ENCODE measurements around the gene GSTK1.
A peak's percentile ranks its signal among the peaks of the same experiment; 100 is the strongest.
"Not testable (repeated sequence)": the region's sequence is repeated elsewhere in the genome, so short reads cannot be mapped to it uniquely, and the experiment has no call there.

Gene GSTK1

DNA sequence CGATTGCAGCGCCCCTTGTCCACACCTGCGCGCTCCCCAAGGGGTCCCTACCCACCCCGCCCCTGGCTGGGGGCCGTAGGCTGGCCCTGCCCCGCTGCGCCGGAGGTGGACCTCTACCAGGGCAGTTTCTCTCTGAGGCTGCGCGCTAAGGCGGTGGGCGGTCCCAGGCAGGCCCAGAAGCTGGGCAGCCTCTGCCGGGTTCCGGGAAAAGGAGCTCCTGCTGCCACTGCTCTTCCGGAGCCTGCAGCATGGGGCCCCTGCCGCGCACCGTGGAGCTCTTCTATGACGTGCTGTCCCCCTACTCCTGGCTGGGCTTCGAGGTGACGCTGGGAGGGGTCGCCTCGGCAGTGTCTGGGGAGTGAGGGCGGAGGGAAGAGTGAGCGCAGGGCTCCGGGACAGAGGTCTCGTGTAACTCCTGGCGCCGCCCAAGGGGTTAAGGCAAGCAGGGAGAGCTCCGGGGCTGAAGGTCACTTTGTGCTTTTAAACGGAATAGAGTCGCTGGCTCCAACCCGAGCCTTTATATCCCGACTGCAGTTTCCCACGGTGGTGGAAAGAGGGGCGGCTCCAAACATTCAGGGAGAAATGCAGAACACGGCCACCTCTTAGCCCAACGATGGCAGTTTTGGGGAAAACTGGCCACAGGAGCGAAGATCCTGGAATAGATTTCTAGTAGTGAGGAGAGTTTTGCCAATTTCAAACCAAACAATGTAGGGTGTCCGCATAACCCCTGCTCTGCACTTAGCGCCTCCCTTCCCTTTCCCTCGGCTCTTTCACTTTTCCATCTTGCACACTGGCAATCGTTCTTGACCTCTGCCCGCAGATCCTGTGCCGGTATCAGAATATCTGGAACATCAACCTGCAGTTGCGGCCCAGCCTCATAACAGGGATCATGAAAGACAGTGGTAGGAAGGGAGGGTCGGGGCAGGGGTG is at the start of gene GSTK1:
TSS of gene GSTK1 (plus strand) at position 176 of the 930 bp plus-strand sequence. CDS start at position 249, 73 bp downstream.
- DNase-seq, result peak; percentile 90

DNA sequence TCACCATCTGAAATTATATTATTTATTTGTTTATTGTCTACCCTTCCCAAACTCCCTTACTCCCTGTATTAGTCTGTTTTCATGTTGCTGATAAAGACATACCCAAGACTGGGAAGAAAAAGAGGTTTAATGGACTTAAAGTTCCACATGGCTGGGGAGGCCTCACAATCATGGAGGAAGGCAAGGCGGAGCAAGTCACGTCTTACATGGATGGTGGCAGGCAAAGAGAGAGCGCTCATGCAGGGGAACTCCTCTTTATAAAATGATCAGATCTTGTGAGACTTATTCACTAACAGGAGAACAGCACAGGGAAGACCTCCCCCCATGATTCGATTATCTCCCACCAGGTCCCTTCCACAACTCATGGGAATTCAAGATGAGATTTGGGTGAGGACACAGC is 49.8 kb upstream of the GSTK1 start:
- DNase-seq, result not testable (repeated sequence)

DNA sequence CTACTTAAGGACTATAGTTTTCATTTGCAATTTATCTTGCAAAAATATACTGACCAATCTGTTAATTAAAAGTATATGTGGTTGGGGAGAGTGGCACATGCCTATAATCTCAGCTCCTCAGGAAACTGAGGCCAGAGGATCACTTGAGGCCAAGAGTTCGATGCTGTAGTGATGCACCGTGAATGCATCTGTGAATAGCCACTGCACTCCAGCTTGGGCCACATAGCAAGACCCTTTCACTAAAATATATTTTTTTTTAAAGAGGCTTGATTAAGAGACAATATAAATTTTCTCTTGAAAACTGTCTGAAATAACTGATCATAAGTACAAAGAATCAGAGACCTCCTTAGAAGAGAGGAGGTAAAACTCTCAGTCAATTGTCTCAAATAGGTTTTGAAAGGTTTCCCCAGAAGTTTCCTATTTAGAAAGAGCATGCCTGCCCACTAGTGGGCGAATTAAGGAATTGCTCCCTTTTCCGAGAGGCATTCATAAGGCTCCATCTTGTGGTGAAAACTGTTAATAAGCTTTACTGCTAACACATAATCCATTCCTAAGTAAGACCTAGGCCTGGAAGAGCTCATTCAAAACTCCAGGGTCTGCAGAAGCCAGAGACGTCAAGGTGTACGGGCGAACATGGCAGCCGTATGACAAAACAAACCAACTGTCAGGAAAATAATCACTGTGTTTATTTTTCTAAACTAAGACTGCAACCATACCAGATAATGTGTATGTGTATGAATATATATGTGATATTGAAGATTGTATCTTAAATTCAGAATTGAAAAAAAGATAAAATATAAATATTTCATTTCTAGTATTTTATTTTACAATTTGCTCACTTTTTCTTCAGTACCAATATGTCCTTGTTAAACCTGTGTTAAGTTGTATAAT is 48.2 kb upstream of the GSTK1 start:
- DNase-seq, result peak; percentile 83

DNA sequence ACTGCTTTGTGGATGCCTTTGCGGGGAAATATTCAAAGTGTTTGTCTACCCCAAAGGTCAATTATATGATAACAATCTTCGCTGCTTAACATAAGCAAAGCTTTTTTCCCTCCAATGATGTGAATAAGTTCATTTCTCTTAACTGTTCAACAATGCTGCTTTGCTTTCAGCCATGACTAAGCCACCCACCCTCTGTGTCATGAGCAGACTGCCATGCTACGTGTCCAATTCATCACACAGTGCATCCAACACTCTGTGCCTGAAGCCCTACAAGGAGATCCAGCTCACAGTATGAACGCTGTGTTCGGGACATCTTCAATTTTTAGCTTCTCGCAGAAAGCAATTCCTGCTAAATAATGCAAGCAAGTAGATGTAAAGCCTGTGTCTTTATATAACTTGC is 47.1 kb upstream of the GSTK1 start:
- no peak for DNase-seq

DNA sequence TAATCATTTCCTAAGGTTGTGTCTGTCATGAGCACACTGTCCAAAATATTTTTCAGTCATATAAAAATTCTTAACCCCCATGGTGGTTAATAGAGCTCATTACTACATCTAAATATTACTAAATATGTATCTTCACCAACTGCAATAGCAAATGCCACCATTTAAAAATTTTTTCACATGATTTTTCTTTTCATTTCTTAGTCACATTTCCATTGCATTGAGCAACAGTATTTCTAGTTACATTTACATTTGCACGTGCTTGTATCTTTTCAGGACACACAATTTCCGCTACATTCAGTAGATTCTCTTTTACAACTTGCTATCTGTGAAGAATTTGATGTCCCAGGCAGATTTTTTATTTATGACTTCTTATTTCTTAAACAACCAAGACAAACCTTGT is 46.6 kb upstream of the GSTK1 start:
- no peak for DNase-seq

DNA sequence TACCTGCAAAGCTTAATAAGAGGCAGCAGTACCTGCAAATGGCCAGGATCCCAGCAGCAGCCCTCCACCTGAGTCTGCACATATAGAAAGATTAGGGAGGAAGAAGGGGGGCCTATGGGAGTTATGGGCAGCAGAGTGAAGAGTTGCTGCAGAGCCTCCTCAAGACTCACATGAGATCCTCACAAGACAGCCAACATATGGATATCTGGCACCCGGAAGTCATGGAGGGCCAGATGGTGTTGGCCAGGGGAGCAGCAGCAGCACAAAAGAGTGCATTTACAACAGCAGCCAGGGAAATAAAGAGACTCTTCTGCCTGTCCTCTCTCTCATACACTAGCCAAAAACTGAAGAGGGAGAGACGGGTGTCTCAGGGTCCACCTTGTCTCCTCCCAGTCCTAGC is 45.4 kb upstream of the GSTK1 start:
- DNase-seq, result no peak

DNA sequence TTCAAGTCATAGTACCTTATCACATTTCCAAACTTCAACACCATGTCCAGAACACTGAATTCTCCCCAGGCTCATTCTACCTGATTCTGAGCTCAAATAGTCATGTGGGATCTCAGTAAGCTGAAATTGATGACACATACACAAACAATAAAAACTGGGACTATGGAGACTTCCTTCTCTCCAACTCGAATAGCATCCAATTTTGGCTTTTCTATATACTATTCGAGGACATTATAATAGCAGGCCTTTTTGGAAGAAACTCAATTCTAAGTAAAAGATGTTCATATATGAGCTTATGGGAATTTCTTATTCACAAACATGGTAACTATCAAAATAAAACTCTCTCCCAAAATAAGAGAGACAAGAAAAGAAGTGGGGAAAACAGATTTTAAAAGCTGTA is 42.0 kb upstream of the GSTK1 start:
- no peak for DNase-seq

DNA sequence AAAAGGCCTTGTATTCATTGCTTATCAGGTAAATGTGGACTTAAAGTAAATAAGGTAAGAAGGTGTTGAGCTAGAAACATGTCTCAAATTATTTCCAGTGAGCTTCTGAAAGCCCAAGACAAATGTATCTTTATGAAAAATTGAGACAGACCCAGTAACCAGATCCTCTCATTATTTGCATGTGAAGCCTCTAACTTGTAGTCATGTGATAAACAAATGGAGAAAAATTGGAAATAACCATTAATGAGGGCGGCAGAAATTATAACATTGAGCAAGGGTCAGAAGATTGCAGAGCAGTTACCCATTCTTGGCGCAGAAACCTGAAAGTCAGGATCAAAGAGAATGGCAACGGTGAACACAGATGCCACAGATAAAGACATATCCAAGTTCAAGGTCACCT is 41.5 kb upstream of the GSTK1 start, which contains the start of gene TAS2R40:
TSS of gene TAS2R40 (plus strand) at position 301 of the 400 bp plus-strand sequence. CDS start at position 343, 42 bp downstream.
- DNase-seq, result no peak

DNA sequence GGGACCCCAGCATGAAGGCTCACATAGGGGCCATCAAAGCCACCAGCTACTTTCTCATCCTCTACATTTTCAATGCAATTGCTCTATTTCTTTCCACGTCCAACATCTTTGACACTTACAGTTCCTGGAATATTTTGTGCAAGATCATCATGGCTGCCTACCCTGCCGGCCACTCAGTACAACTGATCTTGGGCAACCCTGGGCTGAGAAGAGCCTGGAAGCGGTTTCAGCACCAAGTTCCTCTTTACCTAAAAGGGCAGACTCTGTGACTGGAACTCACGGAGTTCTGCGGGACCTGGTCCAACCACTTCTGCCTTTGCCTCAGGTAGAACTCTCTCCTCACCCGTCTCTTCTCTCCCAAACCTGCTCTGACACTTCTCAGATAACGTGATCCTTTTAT is 40.5 kb upstream of the GSTK1 start:
- DNase-seq, result no peak

DNA sequence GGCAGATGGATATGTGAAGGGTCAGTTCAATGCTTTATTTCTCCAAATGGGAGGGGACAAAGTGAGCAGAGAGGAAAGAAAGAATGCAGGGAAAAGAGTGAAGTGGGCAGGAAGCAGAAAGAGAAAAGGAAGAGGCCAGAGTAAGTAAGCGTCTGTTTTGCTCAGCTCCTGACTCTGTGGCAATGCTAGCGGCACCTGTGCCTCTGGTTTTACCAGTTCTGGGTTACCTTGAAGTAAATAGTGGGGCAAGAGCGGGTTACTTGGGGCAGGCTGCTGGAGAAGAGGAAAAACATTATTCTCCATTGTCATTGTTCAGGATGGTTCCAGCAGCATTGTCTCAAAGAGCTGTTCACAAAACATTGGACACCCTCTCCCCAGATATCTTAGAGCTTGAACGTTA is 39.5 kb upstream of the GSTK1 start:
- no peak for DNase-seq

DNA sequence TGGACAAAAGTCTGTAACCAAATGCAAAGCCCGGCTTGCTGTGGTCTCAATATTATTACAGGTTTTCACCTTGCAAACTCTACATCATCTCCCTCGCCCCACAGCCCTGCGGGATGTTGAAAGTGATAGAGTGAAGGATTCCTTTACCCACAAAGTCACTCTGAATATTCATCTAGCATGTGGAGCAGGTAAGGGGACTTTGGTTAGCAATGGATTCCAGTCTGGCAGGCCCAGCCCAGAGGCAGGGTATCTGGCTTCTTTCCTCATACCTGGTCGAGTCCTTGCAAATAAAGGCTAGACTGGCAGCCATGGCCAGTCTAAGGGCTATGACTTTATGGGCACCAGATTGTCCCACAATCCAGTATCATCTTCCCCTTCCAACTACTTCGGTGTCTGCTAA is 38.2 kb upstream of the GSTK1 start:
- DNase-seq, result no peak

DNA sequence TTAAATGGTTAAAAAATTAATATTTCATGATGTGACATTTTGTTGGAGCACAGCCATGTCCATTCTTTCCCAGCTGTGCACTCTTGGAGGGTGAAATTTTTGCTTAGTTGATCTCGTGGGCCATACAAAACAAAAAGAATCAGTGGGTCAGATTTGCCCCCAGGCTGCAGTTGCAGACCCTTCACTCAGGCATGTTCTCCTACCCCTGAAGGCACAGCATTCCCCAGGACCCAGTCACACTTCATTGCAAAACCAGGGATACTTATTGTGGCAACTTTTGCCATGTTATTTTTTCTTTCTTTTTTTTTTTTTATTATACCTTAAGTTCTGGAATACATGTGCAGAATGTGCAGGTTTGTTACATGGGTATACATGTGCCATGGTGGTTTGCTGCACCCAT is 35.4 kb upstream of the GSTK1 start:
- DNase-seq, result no peak

DNA sequence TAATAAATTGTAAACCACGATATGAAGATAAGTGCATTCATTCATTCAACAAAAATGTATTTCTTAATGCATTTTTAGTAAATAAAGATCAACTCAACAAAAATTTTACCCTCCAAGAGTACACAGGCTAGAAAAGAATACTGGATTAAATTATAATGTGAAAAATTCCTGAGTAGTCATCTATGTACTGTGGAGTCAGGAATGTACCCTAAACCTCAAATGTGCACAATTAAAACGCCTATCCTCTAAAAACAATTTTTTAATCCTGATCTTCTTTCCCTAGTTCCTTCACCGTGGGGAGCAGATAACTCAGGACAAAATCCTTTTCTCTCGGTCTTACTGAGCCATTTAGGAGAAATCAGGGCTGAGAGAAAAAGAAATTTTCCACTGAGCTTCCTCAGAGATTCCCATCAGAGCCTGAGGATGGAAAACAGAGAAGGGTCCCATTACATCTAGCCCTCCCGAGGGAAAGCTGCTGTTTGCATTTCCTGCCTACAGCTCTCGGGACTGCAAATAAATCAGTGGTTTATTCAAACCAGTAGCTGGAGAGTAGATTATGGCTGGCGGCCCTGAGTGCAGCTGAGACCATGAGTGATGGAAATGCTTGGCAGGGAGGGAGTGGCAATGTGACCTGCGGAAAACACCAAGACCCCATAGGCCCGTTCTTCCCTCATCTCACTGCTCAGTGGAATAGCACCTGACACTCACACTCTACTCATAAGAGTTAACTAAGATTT is 34.0 kb upstream of the GSTK1 start:
- no peak for DNase-seq

DNA sequence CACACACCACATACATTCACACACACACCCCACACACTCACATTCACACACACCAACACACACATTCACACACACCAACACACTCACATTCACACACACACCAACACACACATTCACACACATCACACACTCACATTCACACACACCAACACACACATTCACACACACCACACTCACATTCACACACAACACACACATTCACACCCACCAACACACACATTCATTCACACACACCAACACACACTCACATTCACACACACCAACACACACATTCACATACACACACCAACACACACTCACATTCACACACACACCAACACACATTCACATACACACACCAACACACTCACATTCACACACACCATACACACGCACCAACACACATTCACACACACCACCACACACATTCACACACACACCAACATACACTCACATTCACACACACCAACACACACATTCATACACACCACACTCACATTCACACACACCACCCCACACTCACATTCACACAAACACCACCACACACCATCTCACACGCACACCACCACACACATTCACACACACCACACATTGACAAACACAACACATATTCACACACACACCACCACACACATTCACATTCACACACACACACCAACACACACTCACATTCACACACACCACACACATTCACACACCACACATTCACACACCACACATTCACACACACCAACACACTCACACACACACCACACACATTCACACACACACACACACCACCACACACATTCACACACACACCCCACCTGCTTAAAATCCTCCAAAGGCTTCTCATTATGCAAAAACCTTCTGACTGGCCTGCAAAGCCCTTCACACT is 32.4 kb upstream of the GSTK1 start:
- no peak for DNase-seq

DNA sequence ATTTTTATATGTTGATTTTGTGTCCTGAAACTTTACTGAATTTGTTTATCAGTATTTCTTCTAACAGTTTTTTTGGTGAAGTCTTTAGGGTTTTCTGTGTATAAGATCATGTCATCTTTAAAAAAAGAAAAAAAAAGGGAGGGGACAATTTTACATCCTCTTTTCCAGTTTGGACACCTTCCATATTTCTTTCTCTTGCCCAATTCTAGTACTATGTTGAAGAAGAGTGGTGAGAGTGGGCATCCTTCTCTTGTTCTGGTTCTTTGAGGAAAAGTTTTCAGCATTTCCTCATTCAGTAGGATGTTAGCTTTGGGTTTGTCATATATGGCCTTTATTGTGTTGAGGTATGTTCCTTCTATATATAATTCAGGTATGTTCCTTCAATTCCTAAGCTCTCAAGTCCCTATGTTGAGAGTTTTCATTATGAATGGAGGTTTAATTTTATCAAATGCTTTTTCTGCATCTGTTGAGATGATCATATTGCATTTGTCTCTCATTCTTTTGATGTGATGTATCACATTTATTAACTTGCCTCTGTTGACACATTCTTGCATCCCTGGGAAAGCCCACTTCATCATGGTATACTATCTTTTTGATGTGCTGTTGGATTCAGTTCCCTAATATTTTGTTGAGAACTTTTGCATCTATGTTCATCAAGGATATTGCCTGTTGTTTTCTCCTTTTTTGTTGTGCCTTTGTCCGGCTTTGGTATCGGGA is 29.3 kb upstream of the GSTK1 start:
- DNase-seq, result no peak

DNA sequence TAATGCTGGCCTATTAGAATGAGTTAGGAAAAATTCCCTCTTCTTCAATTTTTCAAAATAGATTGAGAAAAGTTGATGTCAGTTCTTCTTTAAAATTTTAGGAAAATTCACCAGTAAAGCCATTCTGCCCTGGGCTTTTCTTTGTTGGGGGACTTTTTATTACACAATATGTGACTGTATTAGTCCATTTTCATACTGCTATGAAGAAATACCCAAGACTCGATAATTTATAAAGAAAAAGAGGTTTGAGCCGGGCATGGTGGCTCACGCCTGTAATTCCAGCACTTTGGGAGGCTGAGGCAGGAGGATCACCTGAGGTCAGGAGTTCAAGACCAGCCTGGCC is 28.7 kb upstream of the GSTK1 start:
- no peak for DNase-seq

DNA sequence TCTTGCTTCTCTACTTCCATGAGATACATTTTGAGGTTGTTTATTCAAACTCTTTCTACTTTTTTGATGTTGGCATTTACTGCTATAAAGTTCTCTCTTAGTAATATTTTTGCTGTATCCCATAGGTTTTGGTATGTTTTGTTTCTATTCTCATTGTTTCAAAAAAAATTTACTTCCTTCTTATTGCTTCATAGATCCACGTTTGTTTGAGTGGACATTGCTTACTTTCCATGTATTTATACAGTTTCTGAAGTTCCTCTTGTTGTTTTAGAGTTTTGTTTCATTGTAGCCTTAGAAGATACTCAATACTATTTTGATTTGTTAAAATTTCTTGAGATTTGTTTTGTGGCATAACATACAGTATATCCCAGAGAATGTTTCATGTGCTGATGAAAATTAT is 27.7 kb upstream of the GSTK1 start:
- no peak for DNase-seq

DNA sequence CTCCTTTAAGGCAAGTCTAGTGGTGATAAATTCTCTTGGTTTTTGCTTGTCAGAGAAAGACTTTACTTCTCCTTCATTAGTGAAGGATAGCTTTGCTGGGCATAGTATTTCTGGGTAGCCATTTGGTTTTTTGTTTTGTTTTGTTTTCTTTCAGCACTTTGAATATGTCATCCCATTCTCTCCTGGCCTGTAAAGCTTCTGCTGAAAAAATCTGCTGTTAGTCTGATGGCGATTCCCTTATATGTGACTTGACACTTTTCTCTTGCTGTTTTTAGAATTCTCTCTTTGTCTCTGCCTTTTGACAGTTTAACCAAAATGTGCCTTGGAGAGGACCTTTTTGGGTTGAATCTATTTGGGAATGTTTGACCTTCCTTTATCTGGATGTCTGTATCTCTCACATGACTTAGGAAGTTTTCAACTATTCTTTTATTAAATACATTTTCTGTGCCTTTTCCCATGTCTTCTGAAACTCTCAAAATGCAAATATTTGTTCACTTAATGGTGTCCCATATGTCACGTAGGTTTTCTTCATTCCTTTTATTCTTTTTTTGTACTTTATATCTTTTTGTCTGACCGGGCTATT is 26.7 kb upstream of the GSTK1 start:
- no peak for DNase-seq

DNA sequence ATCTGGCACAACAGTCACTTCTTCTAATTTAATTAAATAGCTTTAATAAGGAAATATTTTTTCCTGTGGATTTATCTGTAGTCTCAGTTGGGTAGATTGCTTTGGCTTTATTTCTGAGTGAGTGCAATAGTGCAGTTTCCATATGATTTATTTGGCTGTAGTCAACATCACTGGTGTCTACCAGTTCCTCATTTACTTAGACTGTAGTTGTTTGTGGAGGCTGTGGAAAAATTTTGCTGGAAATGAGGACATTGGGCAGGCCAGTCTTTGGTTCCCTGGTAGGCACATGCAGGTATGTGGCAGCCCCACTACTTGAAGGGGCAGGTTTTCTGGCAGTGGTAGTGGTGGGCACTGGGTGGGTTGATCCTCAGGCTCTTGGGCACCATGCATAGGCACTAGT is 25.9 kb upstream of the GSTK1 start:
- DNase-seq, result no peak

DNA sequence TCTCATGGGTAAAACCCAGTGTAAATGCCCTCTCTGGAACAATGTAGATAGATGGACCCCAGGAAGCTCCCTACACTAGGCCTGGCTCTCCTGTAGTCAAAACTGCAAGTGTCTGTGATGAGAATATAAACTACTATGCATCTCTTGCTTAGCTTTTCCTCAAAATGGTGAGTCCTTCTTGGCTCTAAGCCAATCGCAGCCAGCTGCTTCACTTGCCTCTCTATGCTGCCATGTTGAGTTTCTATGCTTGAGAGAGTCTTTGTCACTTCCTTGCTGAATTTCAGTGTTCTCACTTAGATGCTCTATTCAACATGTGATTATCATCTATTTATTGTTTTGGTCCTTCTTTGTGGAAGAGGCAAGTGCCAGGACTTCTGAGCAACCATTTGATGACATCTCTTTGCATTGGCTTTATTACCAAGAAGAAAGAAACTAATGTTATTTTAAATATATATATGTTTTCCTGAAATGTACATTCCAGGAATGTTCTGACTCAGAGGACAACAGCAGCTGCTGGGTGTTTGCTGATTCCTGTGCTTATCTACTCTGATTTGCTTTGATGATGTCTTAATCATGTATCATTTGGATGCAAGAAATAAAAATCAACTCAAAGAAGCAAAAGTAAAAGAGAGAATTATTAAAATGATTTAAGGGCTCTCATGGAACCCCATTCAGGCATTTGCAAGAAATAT is 24.8 kb upstream of the GSTK1 start:
- DNase-seq, result no peak
